ACC112 (cell line): ENCODE results near the gene PROSER2.
"Not testable (repeated sequence)": the region's sequence is repeated elsewhere in the genome, so short reads cannot be mapped to it uniquely, and the experiment has no call there.

Experiments
- H2AFZ ChIP-seq: fragments of 200-600 bp; sonication (generic); one replicate; pipeline ENCODE4 v1.6.0; 2017; ENCODE audit warnings: antibody characterized with exemption, low read length; ENCODE audit not compliant: unreplicated experiment
- H3K27ac ChIP-seq: fragments of 200-600 bp; sonication (generic); 2 replicates; pipeline ENCODE4 v1.5.1; 2014; ENCODE audit warnings: low read depth, mild to moderate bottlenecking, antibody characterized with exemption, low read length, moderate library complexity
- H3K27me3 ChIP-seq: fragments of 200-600 bp; sonication (generic); 2 replicates; pipeline ENCODE4 v1.6.1; 2014; ENCODE audit warnings: mild to moderate bottlenecking, antibody characterized with exemption, low read length, moderate library complexity, mixed read lengths; ENCODE audit not compliant: insufficient read depth
- H3K36me3 ChIP-seq: fragments of 200-600 bp; sonication (generic); 2 replicates; pipeline ENCODE4 v1.6.1; 2016; ENCODE audit warnings: mild to moderate bottlenecking, antibody characterized with exemption, low read length, moderate library complexity, mixed read lengths; ENCODE audit not compliant: insufficient read depth
- H3K4me1 ChIP-seq: fragments of 200-600 bp; sonication (generic); one replicate; pipeline ENCODE4 v1.6.1; 2016; ENCODE audit warnings: low read length, mixed read lengths; ENCODE audit not compliant: insufficient read depth, unreplicated experiment, control insufficient read depth
- H3K4me3 ChIP-seq: fragments of 200-600 bp; sonication (generic); 2 replicates; pipeline ENCODE4 v1.5.1; 2014; ENCODE audit warnings: mild to moderate bottlenecking, low read depth, low read length
- H3K79me2 ChIP-seq: fragments of 200-600 bp; sonication (generic); one replicate; pipeline ENCODE4 v1.6.0; 2016; ENCODE audit warnings: low read length; ENCODE audit not compliant: control insufficient read depth, unreplicated experiment, insufficient read depth

The PROSER2 gene

GRCh38 chr10:11837372-11838161, 14.4 kb downstream of the PROSER2 start:
- H2AFZ ChIP-seq, result no peak overlapping the region
- H3K4me3 ChIP-seq, result no peak overlapping the region
- no peaks in the 10 kb centered on the region for H3K36me3 ChIP-seq
- H3K4me1 ChIP-seq, result no peaks in the 10 kb centered on the region
- no peaks in the 10 kb centered on the region for H3K79me2 ChIP-seq
- no peaks in the 10 kb centered on the region for H3K27me3 ChIP-seq
- no peak overlapping the region for H3K27ac ChIP-seq

GRCh38 chr10:11838298-11838852, 15.2 kb downstream of the PROSER2 start:
- Histone ChIP-seq H3K4me3 (no peak overlapping the region), H3K79me2 (no peaks in the 10 kb centered on the region), H3K27me3 (no peaks in the 10 kb centered on the region), H3K36me3 (no peaks in the 10 kb centered on the region), H2AFZ (no peak overlapping the region), H3K4me1 (no peaks in the 10 kb centered on the region), H3K27ac (no peak overlapping the region)

- H3K79me2 ChIP-seq, result no peaks in the 10 kb centered on the region
- H3K27me3 ChIP-seq, result no peaks in the 10 kb centered on the region
- H3K4me3 ChIP-seq, result no peak overlapping the region
- no peak overlapping the region for H2AFZ ChIP-seq
- no peaks in the 10 kb centered on the region for H3K36me3 ChIP-seq
- H3K27ac ChIP-seq, result no peak overlapping the region
- no peaks in the 10 kb centered on the region for H3K4me1 ChIP-seq
Observed at GRCh38 chr10:11841375-11841774, 18.2 kb downstream of the PROSER2 start.

- Histone ChIP-seq H3K27me3 (no peaks in the 10 kb centered on the region), H3K4me3 (no peak overlapping the region), H2AFZ (no peak overlapping the region), H3K79me2 (no peaks in the 10 kb centered on the region), H3K27ac (no peak overlapping the region), H3K4me1 (no peaks in the 10 kb centered on the region), H3K36me3 (no peaks in the 10 kb centered on the region)
Observed at GRCh38 chr10:11842411-11842810, 19.3 kb downstream of the PROSER2 start.

GRCh38 chr10:11845113-11845512, 22.0 kb downstream of the PROSER2 start:
- Histone ChIP-seq H3K27me3 (no peaks in the 10 kb centered on the region), H3K36me3 (no peaks in the 10 kb centered on the region), H2AFZ (no peak overlapping the region), H3K4me3 (no peak overlapping the region), H3K79me2 (no peaks in the 10 kb centered on the region), H3K27ac (no peak overlapping the region), H3K4me1 (no peaks in the 10 kb centered on the region)

GRCh38 chr10:11846542-11846941, 23.4 kb downstream of the PROSER2 start:
- no peak overlapping the region for H3K4me3 ChIP-seq
- no peak overlapping the region for H3K27ac ChIP-seq
- no peaks in the 10 kb centered on the region for H3K79me2 ChIP-seq
- no peaks in the 10 kb centered on the region for H3K4me1 ChIP-seq
- H3K36me3 ChIP-seq, result no peaks in the 10 kb centered on the region
- no peaks in the 10 kb centered on the region for H3K27me3 ChIP-seq
- no peak overlapping the region for H2AFZ ChIP-seq

GRCh38 chr10:11849277-11849676, 26.1 kb downstream of the PROSER2 start:
- no peaks in the 10 kb centered on the region for H3K79me2 ChIP-seq
- H2AFZ ChIP-seq, result no peak overlapping the region
- H3K27me3 ChIP-seq, result no peaks in the 10 kb centered on the region
- H3K4me3 ChIP-seq, result no peak overlapping the region
- no peaks in the 10 kb centered on the region for H3K36me3 ChIP-seq
- H3K27ac ChIP-seq, result no peak overlapping the region
- no peaks in the 10 kb centered on the region for H3K4me1 ChIP-seq

GRCh38 chr10:11849911-11850310, 26.8 kb downstream of the PROSER2 start:
- no peaks in the 10 kb centered on the region for H3K4me1 ChIP-seq
- H2AFZ ChIP-seq, result no peak overlapping the region
- no peaks in the 10 kb centered on the region for H3K79me2 ChIP-seq
- no peak overlapping the region for H3K27ac ChIP-seq
- H3K36me3 ChIP-seq, result no peaks in the 10 kb centered on the region
- no peak overlapping the region for H3K4me3 ChIP-seq
- no peaks in the 10 kb centered on the region for H3K27me3 ChIP-seq

GRCh38 chr10:11851910-11852309, 28.8 kb downstream of the PROSER2 start:
- no peaks in the 10 kb centered on the region for H3K4me1 ChIP-seq
- H2AFZ ChIP-seq, result no peak overlapping the region
- no peaks in the 10 kb centered on the region for H3K79me2 ChIP-seq
- no peak overlapping the region for H3K27ac ChIP-seq
- no peaks in the 10 kb centered on the region for H3K27me3 ChIP-seq
- H3K36me3 ChIP-seq, result no peaks in the 10 kb centered on the region
- no peak overlapping the region for H3K4me3 ChIP-seq

GRCh38 chr10:11852637-11853036, 29.5 kb downstream of the PROSER2 start:
- not testable (repeated sequence) for H3K79me2 ChIP-seq, H2AFZ ChIP-seq, H3K4me3 ChIP-seq, H3K36me3 ChIP-seq, H3K4me1 ChIP-seq, H3K27ac ChIP-seq, H3K27me3 ChIP-seq

- H3K36me3 ChIP-seq, result no peaks in the 10 kb centered on the region
- H3K4me3 ChIP-seq, result no peak overlapping the region
- no peaks in the 10 kb centered on the region for H3K4me1 ChIP-seq
- H3K27me3 ChIP-seq, result no peaks in the 10 kb centered on the region
- H2AFZ ChIP-seq, result no peak overlapping the region
- H3K79me2 ChIP-seq, result no peaks in the 10 kb centered on the region
- H3K27ac ChIP-seq, result no peak overlapping the region
Observed at GRCh38 chr10:11853468-11853867, 30.3 kb downstream of the PROSER2 start.
